OCI-LY3 (cell line): ENCODE results near the gene MARK2.
A peak's percentile ranks its signal among the peaks of the same experiment; 100 is the strongest.

Experiments used
- H2AFZ ChIP-seq: fragments of 200-600, 300-600 bp; shearing (Covaris generic); 2 replicates; pipeline ENCODE4 v1.6.0; 2014; ENCODE audit warnings: antibody characterized with exemption, low read depth, low read length
- H3K27ac ChIP-seq: fragments of 200-600, 300-600 bp; sonication (generic); 2 replicates; pipeline ENCODE4 v1.5.1; 2014; ENCODE audit warnings: mild to moderate bottlenecking, low read length, moderate library complexity, mixed read lengths
- H3K27me3 ChIP-seq: fragments of 200-600, 300-600 bp; sonication (generic); 2 replicates; pipeline ENCODE4 v1.6.1; 2014; ENCODE audit warnings: low read depth, low read length, mixed read lengths
- H3K36me3 ChIP-seq: fragments of 200-600, 300-600 bp; sonication (generic); replicated peaks from 2 replicates; pipeline ENCODE3; 2014; ENCODE audit warnings: low read depth, low read length, mixed read lengths
- H3K4me1 ChIP-seq: fragments of 300-600, 200-600 bp; sonication (generic); 2 replicates; pipeline ENCODE4 v1.6.1; 2014; ENCODE audit warnings: low read length, mixed read lengths
- H3K4me2 ChIP-seq: fragments of 200-600, 300-600 bp; sonication (generic); 2 replicates; pipeline ENCODE4 v1.6.1; 2014; ENCODE audit warnings: low read length, mixed read lengths
- H3K4me3 ChIP-seq: fragments of 300-600, 200-600 bp; sonication (generic); 2 replicates; pipeline ENCODE4 v1.5.1; 2014; ENCODE audit warnings: antibody characterized with exemption, mild to moderate bottlenecking, low read length, moderate library complexity
- H3K79me2 ChIP-seq: fragments of 300-600, 200-600 bp; shearing (Covaris generic); 2 replicates; pipeline ENCODE4 v1.6.1; 2014; ENCODE audit warnings: mild to moderate bottlenecking, low read length, mixed read lengths
- H3K9ac ChIP-seq: fragments of 300-600, 200-600 bp; shearing (Covaris generic); 2 replicates; pipeline ENCODE4 v1.6.0; 2014; ENCODE audit warnings: mild to moderate bottlenecking, low read length, moderate library complexity
- H3K9me3 ChIP-seq: fragments of 200-600, 300-600 bp; shearing (Covaris generic); 2 replicates; pipeline ENCODE4 v1.6.1; 2014; ENCODE audit warnings: low read length, mixed read lengths; ENCODE audit not compliant: insufficient read depth
- H4K20me1 ChIP-seq: fragments of 200-600, 300-600 bp; sonication (generic); 2 replicates; pipeline ENCODE4 v1.6.1; 2016; ENCODE audit warnings: low read length, mixed read lengths; ENCODE audit not compliant: insufficient read depth
- EZH2phosphoT487 ChIP-seq: fragments of 200-600 bp; shearing (Covaris generic); IDR thresholded peaks from 2 replicates; pipeline ENCODE4 v1.6.1; 2018; ENCODE audit warnings: antibody characterized with exemption, mixed run types, low read depth
- TF ChIP-seq, protein P1 (sequence below): fragments of 200-600, 300-600 bp; sonication (generic); IDR thresholded peaks from 2 replicates; pipeline ENCODE4 v1.5.1; 2014; ENCODE audit warnings: antibody characterized with exemption, low read length, low read depth

Gene MARK2

DNA sequence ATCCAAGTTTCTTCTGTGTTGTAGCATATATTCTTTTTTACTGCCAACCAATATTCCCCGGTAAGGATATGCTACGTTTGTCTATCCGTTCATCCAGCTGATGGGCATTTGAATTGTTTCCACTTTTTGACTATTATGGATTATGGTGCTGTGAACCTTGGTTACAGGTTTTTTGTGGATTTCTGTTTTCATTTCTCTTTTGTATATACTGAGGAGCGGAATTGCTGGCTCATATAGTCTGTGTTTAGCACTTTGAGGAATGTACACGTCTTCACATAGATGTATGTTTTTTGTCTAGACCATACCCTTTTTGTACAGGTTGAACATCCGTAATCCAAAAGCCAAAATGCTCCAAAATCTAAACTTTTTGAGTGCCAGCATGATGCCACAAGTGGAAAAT, 54.4 kb downstream of the MARK2 start:
- no peak overlapping the region for H3K27ac ChIP-seq
- H3K9ac ChIP-seq, result no peak overlapping the region
- H3K4me2 ChIP-seq, result no peak overlapping the region
- peaks cover 52% of the 10 kb centered on the region for H4K20me1 ChIP-seq
- no peaks in the 10 kb centered on the region for H3K9me3 ChIP-seq
- TF ChIP-seq, protein P1, sequence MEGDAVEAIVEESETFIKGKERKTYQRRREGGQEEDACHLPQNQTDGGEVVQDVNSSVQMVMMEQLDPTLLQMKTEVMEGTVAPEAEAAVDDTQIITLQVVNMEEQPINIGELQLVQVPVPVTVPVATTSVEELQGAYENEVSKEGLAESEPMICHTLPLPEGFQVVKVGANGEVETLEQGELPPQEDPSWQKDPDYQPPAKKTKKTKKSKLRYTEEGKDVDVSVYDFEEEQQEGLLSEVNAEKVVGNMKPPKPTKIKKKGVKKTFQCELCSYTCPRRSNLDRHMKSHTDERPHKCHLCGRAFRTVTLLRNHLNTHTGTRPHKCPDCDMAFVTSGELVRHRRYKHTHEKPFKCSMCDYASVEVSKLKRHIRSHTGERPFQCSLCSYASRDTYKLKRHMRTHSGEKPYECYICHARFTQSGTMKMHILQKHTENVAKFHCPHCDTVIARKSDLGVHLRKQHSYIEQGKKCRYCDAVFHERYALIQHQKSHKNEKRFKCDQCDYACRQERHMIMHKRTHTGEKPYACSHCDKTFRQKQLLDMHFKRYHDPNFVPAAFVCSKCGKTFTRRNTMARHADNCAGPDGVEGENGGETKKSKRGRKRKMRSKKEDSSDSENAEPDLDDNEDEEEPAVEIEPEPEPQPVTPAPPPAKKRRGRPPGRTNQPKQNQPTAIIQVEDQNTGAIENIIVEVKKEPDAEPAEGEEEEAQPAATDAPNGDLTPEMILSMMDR, result no peak
- TF ChIP-seq EZH2phosphoT487, result no peak
- no peak overlapping the region for H2AFZ ChIP-seq
- H3K27me3 ChIP-seq, result no peaks in the 10 kb centered on the region
- H3K4me3 ChIP-seq, result no peak overlapping the region
- H3K4me1 ChIP-seq, result peaks cover 7% of the 10 kb centered on the region
- peaks cover 57% of the 10 kb centered on the region for H3K79me2 ChIP-seq
- peaks cover 52% of the 10 kb centered on the region for H3K36me3 ChIP-seq

- Histone ChIP-seq H4K20me1 (peaks cover 27% of the 10 kb centered on the region), H3K4me1 (no peaks in the 10 kb centered on the region), H3K27me3 (no peaks in the 10 kb centered on the region), H3K79me2 (peaks cover 30% of the 10 kb centered on the region), H3K9ac (no peak overlapping the region), H3K4me2 (no peak overlapping the region), H3K27ac (no peak overlapping the region), H3K4me3 (no peak overlapping the region), H3K9me3 (no peaks in the 10 kb centered on the region), H2AFZ (no peak overlapping the region), H3K36me3 (peaks cover 71% of the 10 kb centered on the region)
- TF ChIP-seq, protein P1, result no peak
- no peak for TF ChIP-seq EZH2phosphoT487
Observed at GRCh38 chr11:63896071-63896470, 57.2 kb downstream of the MARK2 start.

GRCh38 chr11:63897459-63898146, 58.7 kb downstream of the MARK2 start:
- H3K27ac ChIP-seq, result no peak overlapping the region
- no peak overlapping the region for H3K4me3 ChIP-seq
- no peaks in the 10 kb centered on the region for H3K4me1 ChIP-seq
- H3K36me3 ChIP-seq, result peaks cover 78% of the 10 kb centered on the region
- no peak overlapping the region for H3K9ac ChIP-seq
- no peaks in the 10 kb centered on the region for H3K9me3 ChIP-seq
- no peak overlapping the region for H2AFZ ChIP-seq
- peaks cover 15% of the 10 kb centered on the region for H3K79me2 ChIP-seq
- no peak for TF ChIP-seq EZH2phosphoT487
- TF ChIP-seq, protein P1, result no peak
- no peak overlapping the region for H3K4me2 ChIP-seq
- H4K20me1 ChIP-seq, result peaks cover 12% of the 10 kb centered on the region
- no peaks in the 10 kb centered on the region for H3K27me3 ChIP-seq

DNA sequence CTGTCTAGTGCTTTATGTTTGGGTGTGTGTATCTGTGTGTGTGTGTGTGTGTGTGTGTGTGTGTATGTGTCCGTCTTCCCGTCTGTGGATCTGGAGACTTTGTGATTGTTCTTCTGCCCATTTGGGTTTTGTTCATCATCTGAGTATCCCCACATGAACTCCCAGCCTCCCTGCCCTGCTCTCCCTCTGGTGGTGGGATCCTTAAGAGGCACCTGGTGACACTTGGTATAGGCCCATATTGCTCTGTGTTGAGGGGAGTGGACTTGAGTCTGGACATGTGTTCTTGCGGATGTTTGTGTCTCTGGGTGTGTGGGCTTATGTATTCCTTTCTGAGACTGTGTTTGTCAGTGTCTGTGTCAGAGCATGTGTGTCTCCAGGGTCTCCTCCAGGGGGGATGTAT, 62.8 kb downstream of the MARK2 start:
- peaks cover 84% of the 10 kb centered on the region for H3K36me3 ChIP-seq

More for the DNA sequence above, 62.8 kb downstream of the MARK2 start:
- TF ChIP-seq, protein P1, result peak; percentile 20
- TF ChIP-seq EZH2phosphoT487, result no peak
- no peaks in the 10 kb centered on the region for H3K9me3 ChIP-seq
- no peak overlapping the region for H3K27ac ChIP-seq
- no peak overlapping the region for H2AFZ ChIP-seq
- no peaks in the 10 kb centered on the region for H3K4me1 ChIP-seq
- H3K79me2 ChIP-seq, result no peaks in the 10 kb centered on the region
- H4K20me1 ChIP-seq, result no peaks in the 10 kb centered on the region
- H3K27me3 ChIP-seq, result no peaks in the 10 kb centered on the region
- no peak overlapping the region for H3K4me3 ChIP-seq
- H3K9ac ChIP-seq, result no peak overlapping the region
- H3K4me2 ChIP-seq, result no peak overlapping the region
